CD4-positive, alpha-beta T cell treated with Interleukin-6 for 4 hours (primary cell): ENCODE measurements around the gene MZT1.

Experiments used
- DNase-seq: peaks from one replicate; pipeline ENCODE4 v3.0.0-alpha.2; 2020; ENCODE audit warnings: mixed read lengths

The MZT1 gene

DNA sequence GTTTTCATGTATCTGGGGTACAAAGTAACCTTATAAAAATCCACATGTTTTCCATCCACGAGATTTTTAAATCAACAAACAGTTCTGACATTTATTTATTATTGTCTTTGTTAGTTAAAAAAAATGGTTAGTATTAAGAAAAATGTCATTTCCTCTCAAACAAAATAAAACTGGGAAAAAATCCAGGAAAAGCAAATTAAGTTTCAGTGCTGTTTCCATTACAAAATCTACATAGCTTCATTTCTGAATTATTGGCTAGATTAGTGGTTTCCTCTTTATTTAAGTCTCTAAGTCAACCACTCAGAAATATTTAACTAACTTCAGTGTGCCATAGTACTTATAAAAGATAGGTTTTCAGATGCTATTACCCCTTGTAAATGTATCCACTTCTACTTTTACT, 49.1 kb downstream of the MZT1 start:
- no peak for DNase-seq

- no peak for DNase-seq
These were observed 50.0 kb downstream of the MZT1 start for GRCh38 chr13:72677431-72677830.

DNA sequence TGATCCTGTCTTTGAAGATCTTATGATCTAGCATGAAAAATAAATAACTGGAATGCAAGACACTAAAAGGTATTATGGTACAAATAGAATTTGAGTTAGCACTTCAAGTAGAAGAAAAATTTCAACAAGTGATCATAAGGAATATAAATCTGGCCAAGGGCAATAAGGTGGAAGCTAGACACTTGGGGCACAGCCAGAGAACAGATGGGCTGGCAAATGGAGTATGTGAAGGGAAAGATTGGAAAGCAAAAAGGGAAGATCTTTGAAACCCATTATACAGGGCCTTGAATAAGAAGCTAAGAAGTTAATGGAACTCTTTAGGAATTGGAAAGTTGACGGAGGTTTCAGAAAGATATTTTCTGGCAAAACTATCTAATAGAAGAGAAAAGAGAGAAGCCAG, 61.0 kb downstream of the MZT1 start:
- no peak for DNase-seq

DNA sequence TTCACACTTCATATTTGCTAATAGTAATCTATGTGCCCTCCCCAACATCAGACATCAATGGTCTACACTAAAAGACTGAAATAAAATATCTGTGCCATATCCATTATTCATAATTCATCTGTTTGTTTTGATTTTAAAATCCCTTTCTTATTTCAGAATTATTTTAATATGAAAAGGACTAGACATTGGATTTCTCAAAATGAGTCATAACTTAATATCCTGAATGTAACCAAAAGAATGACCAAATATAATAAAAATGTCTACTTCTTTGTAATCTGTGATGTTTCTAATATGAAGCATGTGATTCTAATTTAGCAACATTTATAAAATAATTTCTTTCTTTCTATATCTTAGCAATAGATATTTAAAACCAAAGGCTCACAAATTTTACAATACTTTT, 64.9 kb downstream of the MZT1 start:
- no peak for DNase-seq
